Mucosa of rectum (tissue), 2 donors: Measurements from ENCODE around the gene ATF3.
"Not testable (repeated sequence)": the region's sequence is repeated elsewhere in the genome, so short reads cannot be mapped to it uniquely, and the experiment has no call there.

Experiments used
- H3K27ac ChIP-seq, 2 donors: one replicate each; pipeline ENCODE4 v1.7.0; 2013; ENCODE audit warnings: inconsistent platforms in 2 of 2, low read depth in 2 of 2, low read length in 2 of 2
- H3K27me3 ChIP-seq, 2 donors: one replicate each; pipeline ENCODE4 v1.7.0; 2013; ENCODE audit warnings: low read length in 2 of 2; ENCODE audit not compliant: control insufficient read depth in 2 of 2, insufficient read depth in 2 of 2
- H3K36me3 ChIP-seq, 2 donors: one replicate each; pipeline ENCODE4 v1.7.0; 2013; ENCODE audit warnings: low read length in 2 of 2; ENCODE audit not compliant: control insufficient read depth in 2 of 2, insufficient read depth in 2 of 2
- H3K4me1 ChIP-seq, 2 donors: one replicate each; pipeline ENCODE4 v1.7.0; 2013; ENCODE audit warnings: low read length in 2 of 2, mild to moderate bottlenecking in 1 of 2; ENCODE audit not compliant: control insufficient read depth in 2 of 2, insufficient read depth in 2 of 2
- H3K4me3 ChIP-seq, 2 donors: one replicate each; pipeline ENCODE4 v1.7.0; 2013; ENCODE audit warnings: low read length in 2 of 2
- H3K9ac ChIP-seq, 2 donors: one replicate each; pipeline ENCODE4 v1.7.0; 2013; ENCODE audit warnings: low read length in 2 of 2, low read depth in 1 of 2, mild to moderate bottlenecking in 1 of 2
- H3K9me3 ChIP-seq, 2 donors: one replicate each; pipeline ENCODE4 v1.7.0; 2013; ENCODE audit warnings: low read length in 2 of 2; ENCODE audit not compliant: control insufficient read depth in 2 of 2
- donor health status: healthy.
- donor health status: Normal muscosa, but diverticular disease.

The ATF3 gene

DNA sequence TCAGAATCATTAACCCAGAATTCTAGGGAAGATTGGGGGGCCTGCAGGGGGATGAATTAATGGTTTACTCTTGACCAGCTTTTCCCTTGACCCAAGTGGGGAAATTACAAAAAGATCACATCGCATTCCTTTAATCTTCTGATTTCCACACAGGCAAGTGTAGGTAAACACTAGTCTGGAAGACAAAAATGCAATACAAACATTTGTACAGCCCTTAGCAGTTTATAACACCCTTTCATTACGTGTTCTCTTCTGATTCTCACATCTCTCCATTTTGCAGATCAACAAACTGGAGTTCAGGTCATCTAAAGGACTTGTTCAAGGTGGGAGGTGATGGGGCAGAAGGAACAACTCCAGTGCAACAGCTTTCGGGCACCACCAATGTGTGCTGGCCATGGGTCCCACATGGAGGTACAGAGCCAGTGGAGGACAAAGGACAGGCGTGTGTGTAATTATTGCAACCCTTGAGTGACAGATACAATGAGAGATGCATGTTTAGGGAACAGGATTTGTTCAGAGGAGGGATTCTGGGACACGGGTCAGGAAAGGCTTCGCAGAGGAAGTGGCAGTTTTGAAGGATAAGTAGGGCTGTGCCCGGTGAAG, 20.4 kb downstream of the ATF3 start:
- Histone ChIP-seq H3K36me3 (no peaks in the 10 kb centered on the region), H3K4me1 (no peaks in the 10 kb centered on the region), H3K4me3 (no peak overlapping the region), H3K27me3 (no peaks in the 10 kb centered on the region), H3K9ac (no peak overlapping the region), H3K9me3 (no peaks in the 10 kb centered on the region), H3K27ac (no peak overlapping the region)

- Histone ChIP-seq H3K36me3 (no peaks in the 10 kb centered on the region), H3K9me3 (no peaks in the 10 kb centered on the region), H3K4me1 (no peaks in the 10 kb centered on the region), H3K9ac (no peak overlapping the region), H3K4me3 (no peak overlapping the region), H3K27ac (no peak overlapping the region), H3K27me3 (no peaks in the 10 kb centered on the region)
These were observed 21.0 kb downstream of the ATF3 start for GRCh38 chr1:212629450-212630157.

GRCh38 chr1:212630158-212630900, 21.8 kb downstream of the ATF3 start:
- no peak overlapping the region for H3K27ac ChIP-seq
- no peaks in the 10 kb centered on the region for H3K4me1 ChIP-seq
- no peak overlapping the region for H3K4me3 ChIP-seq
- H3K9ac ChIP-seq, result no peak overlapping the region
- H3K9me3 ChIP-seq, result no peaks in the 10 kb centered on the region
- no peaks in the 10 kb centered on the region for H3K27me3 ChIP-seq
- no peaks in the 10 kb centered on the region for H3K36me3 ChIP-seq

- H3K36me3 ChIP-seq, result no peaks in the 10 kb centered on the region
- H3K27me3 ChIP-seq, result no peaks in the 10 kb centered on the region
- H3K4me1 ChIP-seq, result peaks cover 5% of the 10 kb centered on the region in 2 donors
- no peak overlapping the region for H3K4me3 ChIP-seq
- no peaks in the 10 kb centered on the region for H3K9me3 ChIP-seq
- H3K9ac ChIP-seq, result no peak overlapping the region
- H3K27ac ChIP-seq, result no peak overlapping the region
These were observed 24.6 kb downstream of the ATF3 start for GRCh38 chr1:212633161-212633560.

GRCh38 chr1:212634252-212634651, 25.7 kb downstream of the ATF3 start:
- H3K36me3 ChIP-seq, result no peaks in the 10 kb centered on the region

DNA sequence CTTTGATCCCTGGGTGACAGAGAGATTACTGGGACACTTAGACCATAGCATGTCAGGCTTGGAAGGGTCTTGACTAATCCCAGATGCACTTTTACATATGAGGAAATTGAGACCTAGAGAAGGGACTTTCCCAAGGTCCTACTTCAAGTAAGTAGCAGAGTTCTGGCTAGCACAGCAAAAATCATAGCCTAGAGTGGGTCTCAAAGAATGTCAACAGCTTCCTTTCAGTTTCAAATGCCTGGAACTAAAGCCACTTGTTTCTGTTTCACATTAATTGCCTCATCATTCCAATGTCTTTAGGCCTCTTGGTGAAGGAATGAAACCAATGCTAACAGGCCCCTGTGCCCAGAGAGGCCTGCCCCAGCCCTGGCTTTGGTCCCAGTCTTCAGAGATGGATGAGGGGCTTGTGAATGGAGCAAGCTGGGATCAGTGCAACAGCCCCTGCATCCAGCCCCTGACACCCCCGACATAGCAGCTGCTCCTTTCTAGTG, 26.6 kb downstream of the ATF3 start:
- H3K9me3 ChIP-seq, result no peaks in the 10 kb centered on the region
- H3K27me3 ChIP-seq, result no peaks in the 10 kb centered on the region
- peaks cover 5% of the 10 kb centered on the region in 2 donors for H3K4me1 ChIP-seq
- H3K4me3 ChIP-seq, result no peak overlapping the region
- no peak overlapping the region for H3K9ac ChIP-seq
- H3K27ac ChIP-seq, result peak overlapping the region; percentile 37 to 38
- no peaks in the 10 kb centered on the region for H3K36me3 ChIP-seq

More at GRCh38 chr1:212634252-212634651, 25.7 kb downstream of the ATF3 start:
- peaks cover 5% of the 10 kb centered on the region in 2 donors for H3K4me1 ChIP-seq
- no peak overlapping the region for H3K4me3 ChIP-seq
- no peaks in the 10 kb centered on the region for H3K9me3 ChIP-seq
- no peak overlapping the region for H3K27ac ChIP-seq
- H3K9ac ChIP-seq, result no peak overlapping the region
- no peaks in the 10 kb centered on the region for H3K27me3 ChIP-seq

- H3K27ac ChIP-seq, result peak overlapping the region in 1 of 2 donors; percentile 2
- H3K9ac ChIP-seq, result no peak overlapping the region
- peaks cover 5% of the 10 kb centered on the region in 2 donors for H3K4me1 ChIP-seq
- H3K9me3 ChIP-seq, result peaks cover 0 to 3% of the 10 kb centered on the region in 2 donors
- no peak overlapping the region for H3K4me3 ChIP-seq
- no peaks in the 10 kb centered on the region for H3K27me3 ChIP-seq
- no peaks in the 10 kb centered on the region for H3K36me3 ChIP-seq
These were observed 29.3 kb downstream of the ATF3 start for GRCh38 chr1:212637902-212638301.

- no peak overlapping the region for H3K9ac ChIP-seq
- no peak overlapping the region for H3K27ac ChIP-seq
- peaks cover 5% of the 10 kb centered on the region in 2 donors for H3K4me1 ChIP-seq
- H3K9me3 ChIP-seq, result peaks cover 0 to 3% of the 10 kb centered on the region in 2 donors
- no peaks in the 10 kb centered on the region for H3K27me3 ChIP-seq
- H3K36me3 ChIP-seq, result no peaks in the 10 kb centered on the region
- no peak overlapping the region for H3K4me3 ChIP-seq
These were observed 30.1 kb downstream of the ATF3 start for GRCh38 chr1:212638492-212639151.

DNA sequence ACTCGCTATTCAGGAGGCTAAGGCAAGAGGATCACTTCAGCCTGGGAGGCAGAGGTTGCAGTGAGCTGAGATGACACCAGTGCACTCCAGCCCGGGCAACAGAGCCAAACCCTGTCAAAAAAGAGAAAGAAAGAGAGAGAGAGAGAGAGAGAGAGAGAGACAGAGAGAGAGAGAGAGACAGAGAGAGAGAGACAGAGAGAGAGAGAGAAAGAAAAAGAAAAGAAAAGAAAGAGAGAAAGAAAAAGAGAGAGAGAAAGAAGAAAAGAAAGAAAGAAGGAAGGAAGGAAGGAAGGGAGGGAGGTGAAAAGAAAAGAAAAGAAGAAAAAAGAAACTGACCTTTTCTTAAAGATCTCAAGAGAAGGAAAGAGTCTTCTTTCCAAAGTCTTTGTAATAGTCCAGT, 31.0 kb downstream of the ATF3 start:
- H3K9ac ChIP-seq, H3K9me3 ChIP-seq, H3K27ac ChIP-seq, H3K27me3 ChIP-seq, H3K4me1 ChIP-seq, H3K36me3 ChIP-seq, H3K4me3 ChIP-seq: not testable (repeated sequence)
